ENCODE results near the gene TMC8.
A peak's percentile ranks its signal among the peaks of the same experiment; 100 is the strongest.
"Not testable (repeated sequence)": the region's sequence is repeated elsewhere in the genome, so short reads cannot be mapped to it uniquely, and the experiment has no call there.

Gene TMC8

GRCh38 chr17:78110363-78111015, 20.1 kb upstream of the TMC8 start:
- DNase-seq = no peak

GRCh38 chr17:78111016-78111726, 19.4 kb upstream of the TMC8 start:
- DNase-seq = no peak

GRCh38 chr17:78111727-78112517, 18.6 kb upstream of the TMC8 start:
- no peak for DNase-seq

GRCh38 chr17:78112518-78113471, 17.8 kb upstream of the TMC8 start:
- DNase-seq = peak; percentile 71

GRCh38 chr17:78113804-78114785, 16.5 kb upstream of the TMC8 start:
- DNase-seq = no peak

GRCh38 chr17:78114831-78115723, 15.5 kb upstream of the TMC8 start:
- DNase-seq = no peak

GRCh38 chr17:78115803-78116202, 14.8 kb upstream of the TMC8 start:
- not testable (repeated sequence) for DNase-seq

- no peak for DNase-seq
These were observed 14.2 kb upstream of the TMC8 start for GRCh38 chr17:78116411-78116810.

- peak; percentile 87 for DNase-seq
These were observed 13.3 kb upstream of the TMC8 start for GRCh38 chr17:78117027-78117981.

- no peak for DNase-seq
These were observed 11.8 kb upstream of the TMC8 start for GRCh38 chr17:78118801-78119241.

GRCh38 chr17:78120537-78120936, 10.0 kb upstream of the TMC8 start:
- no peak for DNase-seq

- DNase-seq = no peak
These were observed 9.4 kb upstream of the TMC8 start for GRCh38 chr17:78120971-78121800.

GRCh38 chr17:78121801-78122215, 8.8 kb upstream of the TMC8 start:
- no peak for DNase-seq

GRCh38 chr17:78122216-78122930, 8.2 kb upstream of the TMC8 start:
- no peak for DNase-seq

- DNase-seq = no peak
These were observed 7.7 kb upstream of the TMC8 start for GRCh38 chr17:78122931-78123249.

GRCh38 chr17:78123258-78123929, 7.2 kb upstream of the TMC8 start:
- no peak for DNase-seq

All from NCI-H69 (cell line).